H1 (cell line): ENCODE results near the gene COL5A1. TPM values are rescaled to one million over a fixed set of nuclear protein-coding genes. Genes with fewer than 3 reads are reported as not detected.

Experiments
- CTCF ChIA-PET: fragments of 300-600 bp; sonication (Branson Sonifier 250); formaldehyde crosslinking; loops from one replicate; lab custom pipeline; 2021; ENCODE audit not compliant: partially characterized antibody; lab: Charles Lee
- POLR2A ChIA-PET: fragments of 300-600 bp; sonication (Branson Sonifier 250); formaldehyde crosslinking; loops from one replicate; lab custom pipeline; 2021; ENCODE audit warnings: inconsistent platforms; ENCODE audit not compliant: partially characterized antibody; lab: Charles Lee
- DNase-seq, 2 experiments: peaks; one replicate each; pipeline versions ENCODE4 v3.0.0 to v3.0.0-alpha.2; 2010 to 2022; ENCODE audit warnings: low spot score in 2 of 2, low read depth in 1 of 2, mixed read lengths in 1 of 2
- FAIRE-seq: peaks from 2 replicates; lab custom pipeline; 2011; peaks lifted over from hg19 to GRCh38; lab: Jason Lieb, UNC
- H2AFZ ChIP-seq: 2 replicates; pipeline ENCODE4 v1.8.1; 2012; ENCODE audit warnings: low read length, inconsistent platforms
- H2AK5ac ChIP-seq: 2 replicates; pipeline ENCODE4 v1.6.1; 2013; ENCODE audit warnings: low read depth, low read length
- H2BK120ac ChIP-seq: replicated peaks from 2 replicates; pipeline ENCODE3; 2013; ENCODE audit warnings: low read depth, low read length, inconsistent platforms
- H2BK12ac ChIP-seq: 2 replicates; pipeline ENCODE4 v1.6.1; 2013; ENCODE audit warnings: low read depth, low read length
- H2BK15ac ChIP-seq: 2 replicates; pipeline ENCODE4 v1.6.1; 2013; ENCODE audit warnings: low read length
- H2BK20ac ChIP-seq: 2 replicates; pipeline ENCODE4 v1.6.1; 2013; ENCODE audit warnings: low read length
- H2BK5ac ChIP-seq: 2 replicates; pipeline ENCODE4 v1.6.1; 2013; ENCODE audit warnings: low read depth, low read length
- H3K14ac ChIP-seq: 2 replicates; pipeline ENCODE4 v1.6.1; 2013; ENCODE audit warnings: inconsistent platforms; ENCODE audit not compliant: insufficient read length
- H3K18ac ChIP-seq: 2 replicates; pipeline ENCODE4 v1.6.1; 2013; ENCODE audit warnings: low read length; ENCODE audit errors: extremely low read depth
- H3K23ac ChIP-seq: 2 replicates; pipeline ENCODE4 v1.6.1; 2013; ENCODE audit warnings: inconsistent platforms; ENCODE audit not compliant: insufficient read length
- H3K23me2 ChIP-seq: 2 replicates; pipeline ENCODE4 v1.6.1; 2013; ENCODE audit warnings: low read depth, low read length
- H3K27ac ChIP-seq: 2 replicates; pipeline ENCODE4 v1.6.1; 2011; ENCODE audit warnings: low read depth, low read length, inconsistent platforms
- H3K27me3 ChIP-seq, 4 experiments: replicated peaks in 1 of 4; 1 replicate in 1 of 4; 2 replicates in 3 of 4; pipeline versions ENCODE4 v1.6.1 to v1.8.1; 2011 to 2013; ENCODE audit warnings: low read length in 3 of 4, mild to moderate bottlenecking in 3 of 4, inconsistent platforms in 2 of 4, mixed read lengths in 2 of 4, moderate library complexity in 1 of 4; ENCODE audit not compliant: control insufficient read depth in 3 of 4, insufficient read depth in 3 of 4; ENCODE audit errors: extremely low read depth in 1 of 4
- H3K36me3 ChIP-seq, 4 experiments: 2 replicates each; pipeline versions ENCODE4 v1.6.1 to v1.8.1; 2011 to 2013; ENCODE audit warnings: mild to moderate bottlenecking in 4 of 4, low read length in 3 of 4, moderate library complexity in 2 of 4, control low read depth in 1 of 4, inconsistent platforms in 1 of 4; ENCODE audit not compliant: insufficient read depth in 4 of 4, control insufficient read depth in 2 of 4
- H3K4ac ChIP-seq: replicated peaks from 2 replicates; pipeline ENCODE3; 2013; ENCODE audit warnings: low read length, low read depth, mixed read lengths, inconsistent platforms; ENCODE audit not compliant: insufficient read length
- H3K4me1 ChIP-seq, 4 experiments: replicated peaks in 1 of 4; 1 replicate in 1 of 4; 2 replicates in 3 of 4; pipeline versions ENCODE4 v1.6.1 to v1.8.1; 2011 to 2013; ENCODE audit warnings: low read length in 3 of 4, inconsistent platforms in 2 of 4, mixed read lengths in 1 of 4; ENCODE audit not compliant: insufficient read depth in 4 of 4, control insufficient read depth in 3 of 4
- H3K4me2 ChIP-seq, 2 experiments: 2 replicates each; pipeline versions ENCODE4 v1.6.1 to v1.8.1; 2011 to 2013; ENCODE audit warnings: low read depth in 2 of 2, low read length in 2 of 2, control low read depth in 1 of 2, inconsistent platforms in 1 of 2, mild to moderate bottlenecking in 1 of 2; ENCODE audit not compliant: insufficient read depth in 1 of 2
- H3K4me3 ChIP-seq, 4 experiments: fragments of 200-600, 300-600 bp in 1 of 4; sonication (generic), shearing (Covaris generic), sonication (Bioruptor Twin) in 1 of 4; 2 replicates each; pipeline versions ENCODE4 v1.5.1 to v1.8.1; 2011 to 2016; ENCODE audit warnings: low read length in 4 of 4, low read depth in 3 of 4, control low read depth in 2 of 4, inconsistent platforms in 2 of 4, mild to moderate bottlenecking in 2 of 4, mixed read lengths in 1 of 4, moderate library complexity in 1 of 4; ENCODE audit not compliant: insufficient read depth in 2 of 4; ENCODE audit errors: extremely low read depth in 1 of 4
- H3K56ac ChIP-seq: replicated peaks from 2 replicates; pipeline ENCODE3; 2013; ENCODE audit warnings: low read depth, mild to moderate bottlenecking, mixed read lengths, low read length, inconsistent platforms; ENCODE audit not compliant: insufficient read length
- H3K79me1 ChIP-seq: 2 replicates; pipeline ENCODE4 v1.6.1; 2013; ENCODE audit warnings: low read depth, low read length, control low read depth
- H3K79me2 ChIP-seq, 2 experiments: 2 replicates each; pipeline versions ENCODE4 v1.6.1 to v1.8.1; 2012 to 2013; ENCODE audit warnings: low read length in 2 of 2, mild to moderate bottlenecking in 2 of 2, inconsistent platforms in 1 of 2; ENCODE audit not compliant: insufficient read depth in 2 of 2, control insufficient read depth in 1 of 2
- H3K9ac ChIP-seq, 4 experiments: replicated peaks in 1 of 4; 1 replicate in 1 of 4; 2 replicates in 3 of 4; pipeline versions ENCODE4 v1.6.1 to v1.8.1; 2011 to 2013; ENCODE audit warnings: low read depth in 3 of 4, low read length in 3 of 4, control low read depth in 2 of 4, mild to moderate bottlenecking in 2 of 4, moderate library complexity in 2 of 4, inconsistent platforms in 1 of 4; ENCODE audit errors: extremely low read depth in 1 of 4
- H3K9me3 ChIP-seq, 2 experiments: 2 replicates each; pipeline versions ENCODE4 v1.6.1 to v1.8.1; 2012 to 2013; ENCODE audit warnings: mild to moderate bottlenecking in 2 of 2, moderate library complexity in 2 of 2, control low read depth in 1 of 2, inconsistent platforms in 1 of 2, low read depth in 1 of 2, low read length in 1 of 2, mixed read lengths in 1 of 2; ENCODE audit not compliant: insufficient read depth in 2 of 2
- H4K20me1 ChIP-seq, 2 experiments: replicated peaks in 1 of 2; 2 replicates each; pipeline versions ENCODE3 to v1.8.1; 2011 to 2013; ENCODE audit warnings: inconsistent platforms in 2 of 2, low read length in 2 of 2, mild to moderate bottlenecking in 1 of 2; ENCODE audit not compliant: insufficient read depth in 2 of 2, control insufficient read depth in 1 of 2
- H4K5ac ChIP-seq: 2 replicates; pipeline ENCODE4 v1.6.1; 2013; ENCODE audit warnings: low read length, low read depth, mixed read lengths, inconsistent platforms; ENCODE audit not compliant: insufficient read length
- H4K8ac ChIP-seq: 2 replicates; pipeline ENCODE4 v1.8.0; 2013; ENCODE audit warnings: mild to moderate bottlenecking, moderate library complexity, low read length, inconsistent platforms; ENCODE audit not compliant: insufficient read depth; ENCODE audit errors: extremely low read depth
- H4K91ac ChIP-seq: replicated peaks from 2 replicates; pipeline ENCODE3; 2013; ENCODE audit warnings: low read length, mixed read lengths, inconsistent platforms; ENCODE audit not compliant: insufficient read length
- ASH2L ChIP-seq: fragments of 200-600, 300-600 bp; sonication (generic); IDR thresholded peaks from one replicate; pipeline ENCODE4 v1.7.1; 2017; ENCODE audit warnings: low read length
- EGR1 ChIP-seq: IDR thresholded peaks from 2 replicates; pipeline ENCODE4 v1.6.1; 2011; ENCODE audit warnings: low read depth, low read length, borderline replicate concordance
- KDM1A ChIP-seq: fragments of 200-600, 300-600 bp; sonication (generic); IDR thresholded peaks from 2 replicates; pipeline ENCODE4 v1.7.1; 2016; ENCODE audit warnings: mild to moderate bottlenecking, low read length, borderline replicate concordance
- KDM5A ChIP-seq: fragments of 200-600 bp; IDR thresholded peaks from 2 replicates; pipeline ENCODE4 v1.7.1; 2012; ENCODE audit warnings: mild to moderate bottlenecking, low read length, inconsistent platforms, mixed read lengths
- POLR2AphosphoS5 ChIP-seq: IDR thresholded peaks from 2 replicates; pipeline ENCODE4 v1.6.1; 2011; ENCODE audit warnings: low read depth, low read length
- POU5F1 ChIP-seq: IDR thresholded peaks from 2 replicates; pipeline ENCODE4 v1.6.1; 2011; ENCODE audit warnings: low read depth, mild to moderate bottlenecking, low read length, moderate library complexity
- RFX5 ChIP-seq: IDR thresholded peaks from 2 replicates; pipeline ENCODE4 v1.6.1; 2011; ENCODE audit warnings: low read depth, low read length, improper control_type of control experiment, borderline replicate concordance
- SP4 ChIP-seq: IDR thresholded peaks from 2 replicates; pipeline ENCODE4 v1.6.1; 2012; ENCODE audit warnings: low read length, inconsistent platforms
- TAF7 ChIP-seq: optimal IDR thresholded peaks from 2 replicates; pipeline ENCODE3; 2011; ENCODE audit warnings: low read depth, mild to moderate bottlenecking, inconsistent platforms, low read length, moderate library complexity, borderline replicate concordance
- WGBS, 2 experiments: shearing (Covaris generic) in 1 of 2; methylation state at CpG; one replicate each; pipeline versions ENCODE4 v1.1.6 to v1.1.7; 2013 to 2015; ENCODE audit warnings: low lambda C conversion rate in 2 of 2, mixed read lengths in 2 of 2, inconsistent platforms in 1 of 2, low coverage in 1 of 2, missing lambda C conversion rate in 1 of 2; ENCODE audit not compliant: insufficient replicate concordance in 2 of 2, insufficient coverage in 1 of 2, insufficient read length in 1 of 2; ENCODE audit errors: extremely low coverage in 1 of 2, missing lambda C conversion rate in 1 of 2; 5-methylcytosine and 5-hydroxymethylcytosine counted together
- polyA plus RNA-seq, 7 experiments: library from polyadenylated mRNA; depleted of rRNA in 3 of 7; stranded (reverse) in 5 of 7; unstranded in 2 of 7; fragments of >200 nt in 5 of 7; fragments of 200-250 nt in 2 of 7; gene quantifications; 1 replicate in 5 of 7; 2 replicates in 1 of 7; 4 replicates in 1 of 7; pipeline versions ENCODE4 v1.2.1 to v1.2.3, GENCODE V29; 2011 to 2013; ENCODE audit warnings: missing spikeins in 2 of 7, mixed read lengths in 2 of 7
- total RNA-seq: library from RNA; stranded (reverse); fragmentation: NEBNext Ultra II Directional; extraction: Animal tissue kit (Norgen Biotek cat#: 25700); gene quantifications from 2 replicates; pipeline ENCODE4 v1.2.1, GENCODE V29; 2021

The COL5A1 gene
- total and polyA plus RNA-seq, 2 of the 8 experiments (the other 6 are each of a cell fraction or from before 2014, with no cell fraction given) = 3.8 to 12.0 TPM

- POLR2A ChIA-PET = no interaction called here
- H4K91ac ChIP-seq = no peak overlapping the region
- peaks cover 0 to 3% (median 0%) of the 10 kb centered on the region in 4 experiments; a peak in 2 of 7 replicates for H3K4me1 ChIP-seq
- DNase-seq = no peak
- H3K9ac ChIP-seq = no peak overlapping the region
- no peak overlapping the region for H3K56ac ChIP-seq
- no peak overlapping the region for H3K27ac ChIP-seq
- no peak overlapping the region for H3K4me3 ChIP-seq
- H2AFZ ChIP-seq = no peak overlapping the region
- no peaks in the 10 kb centered on the region for H3K9me3 ChIP-seq
- H3K18ac ChIP-seq = no peak overlapping the region
- no peak overlapping the region for H4K5ac ChIP-seq
- 87% methylated on average over 14 of the region's 16 CpGs; no CpG with 5 or more reads in 1 of the 2 experiments for WGBS, 2 experiments
- H2AK5ac ChIP-seq = no peak overlapping the region
- no peak for FAIRE-seq
- no peak overlapping the region for H2BK120ac ChIP-seq
- no peak overlapping the region for H3K4me2 ChIP-seq
- no peaks in the 10 kb centered on the region for H3K36me3 ChIP-seq
- H3K27me3 ChIP-seq = no peaks in the 10 kb centered on the region
- H2BK5ac ChIP-seq = no peak overlapping the region
- no peaks in the 10 kb centered on the region; the same call in 1 of the 2 replicates for H3K23me2 ChIP-seq
- H2BK12ac ChIP-seq = no peak overlapping the region
- no peak overlapping the region for H4K8ac ChIP-seq
- H4K20me1 ChIP-seq = no peaks in the 10 kb centered on the region
- no peaks in the 10 kb centered on the region for H3K79me1 ChIP-seq
- no peak overlapping the region for H3K14ac ChIP-seq
- TF ChIP-seq EGR1 (no peak), KDM5A (no peak), POU5F1 (no peak), SP4 (no peak), ASH2L (no peak), KDM1A (no peak), POLR2AphosphoS5 (no peak), TAF7 (no peak), RFX5 (no peak)
- no peak overlapping the region for H3K23ac ChIP-seq
- CTCF ChIA-PET = no interaction called here
- H3K4ac ChIP-seq = no peak overlapping the region
- no peak overlapping the region for H2BK20ac ChIP-seq
- H2BK15ac ChIP-seq = no peak overlapping the region
- H3K79me2 ChIP-seq = no peaks in the 10 kb centered on the region
These were observed 8.1 kb upstream of the COL5A1 start for GRCh38 chr9:134633362-134634142.
